Fibroblast of pulmonary artery (primary cell): ENCODE measurements around the gene ITSN1.

Experiments used
- DNase-seq: peaks from one replicate; pipeline ENCODE4 v3.0.0-alpha.2; 2010; ENCODE audit warnings: low read depth
- H3K4me3 ChIP-seq: replicated peaks from 2 replicates; pipeline ENCODE4 v1.5.1; 2011; ENCODE audit warnings: low read depth, mild to moderate bottlenecking, control low read depth, low read length, moderate library complexity
- CTCF ChIP-seq: IDR thresholded peaks from 2 replicates; pipeline ENCODE4 v1.5.1; 2011; ENCODE audit warnings: mild to moderate bottlenecking, control low read depth, low read length, inconsistent platforms; ENCODE audit errors: missing control alignments

The ITSN1 gene

GRCh38 chr21:33729641-33730040, 87.3 kb downstream of the ITSN1 start:
- no peak for DNase-seq
- no peak overlapping the region for H3K4me3 ChIP-seq
- no peak for TF ChIP-seq CTCF

- no peak overlapping the region for H3K4me3 ChIP-seq
- TF ChIP-seq CTCF, result no peak
- DNase-seq, result peak; percentile 71
These were observed 89.1 kb downstream of the ITSN1 start for GRCh38 chr21:33731447-33731846.

- no peak for DNase-seq
- TF ChIP-seq CTCF, result no peak
- H3K4me3 ChIP-seq, result no peak overlapping the region
These were observed 89.7 kb downstream of the ITSN1 start for GRCh38 chr21:33732038-33732437.

- no peak for TF ChIP-seq CTCF
- DNase-seq, result no peak
- no peak overlapping the region for H3K4me3 ChIP-seq
These were observed 91.3 kb downstream of the ITSN1 start for GRCh38 chr21:33733601-33734000.

GRCh38 chr21:33734291-33734690, 92.0 kb downstream of the ITSN1 start:
- TF ChIP-seq CTCF, result no peak
- DNase-seq, result no peak
- H3K4me3 ChIP-seq, result no peak overlapping the region

GRCh38 chr21:33734818-33735217, 92.5 kb downstream of the ITSN1 start:
- no peak overlapping the region for H3K4me3 ChIP-seq
- TF ChIP-seq CTCF, result no peak
- DNase-seq, result no peak

GRCh38 chr21:33736569-33736968, 94.3 kb downstream of the ITSN1 start:
- TF ChIP-seq CTCF, result no peak
- no peak overlapping the region for H3K4me3 ChIP-seq
- no peak for DNase-seq
